Measurements from ENCODE around the gene C10orf67.

Gene C10orf67

GRCh38 chr10:23364378-23364777 lies 19.8 kb upstream of the C10orf67 start:
- Histone ChIP-seq H3F3A (ENCODE audit: control insufficient read depth, insufficient read depth) (peaks cover 8% of the 10 kb centered on the region), H3K9me2 (replicated peaks; ENCODE audit: control insufficient read depth, low read length) (no peaks in the 10 kb centered on the region), H3K4me2 (ENCODE audit: low read length) (no peak overlapping the region), H3K27ac (ENCODE audit: low read depth, low read length) (no peak overlapping the region), H4K20me1 (ENCODE audit: control insufficient read depth, insufficient read depth, low read depth, low read length) (no peaks in the 10 kb centered on the region), H3K79me2 (ENCODE audit: control insufficient read depth, low read length) (no peaks in the 10 kb centered on the region), H3K4me1 (ENCODE audit: control insufficient read depth, low read length) (peaks cover 65% of the 10 kb centered on the region), H3K27me3 (ENCODE audit: control insufficient read depth, low read length) (no peaks in the 10 kb centered on the region), H3K9me3 (ENCODE audit: control insufficient read depth, insufficient read depth, low read length) (no peaks in the 10 kb centered on the region), H3K4me3 (ENCODE audit: low read length) (no peak overlapping the region), H3K36me3 (ENCODE audit: control insufficient read depth, low read length) (no peaks in the 10 kb centered on the region)
- TF ChIP-seq EZH2phosphoT487 (IDR thresholded peaks at IDR 0.05; ENCODE audit: borderline replicate concordance, low read length): no peak
- TF ChIP-seq, protein P1, sequence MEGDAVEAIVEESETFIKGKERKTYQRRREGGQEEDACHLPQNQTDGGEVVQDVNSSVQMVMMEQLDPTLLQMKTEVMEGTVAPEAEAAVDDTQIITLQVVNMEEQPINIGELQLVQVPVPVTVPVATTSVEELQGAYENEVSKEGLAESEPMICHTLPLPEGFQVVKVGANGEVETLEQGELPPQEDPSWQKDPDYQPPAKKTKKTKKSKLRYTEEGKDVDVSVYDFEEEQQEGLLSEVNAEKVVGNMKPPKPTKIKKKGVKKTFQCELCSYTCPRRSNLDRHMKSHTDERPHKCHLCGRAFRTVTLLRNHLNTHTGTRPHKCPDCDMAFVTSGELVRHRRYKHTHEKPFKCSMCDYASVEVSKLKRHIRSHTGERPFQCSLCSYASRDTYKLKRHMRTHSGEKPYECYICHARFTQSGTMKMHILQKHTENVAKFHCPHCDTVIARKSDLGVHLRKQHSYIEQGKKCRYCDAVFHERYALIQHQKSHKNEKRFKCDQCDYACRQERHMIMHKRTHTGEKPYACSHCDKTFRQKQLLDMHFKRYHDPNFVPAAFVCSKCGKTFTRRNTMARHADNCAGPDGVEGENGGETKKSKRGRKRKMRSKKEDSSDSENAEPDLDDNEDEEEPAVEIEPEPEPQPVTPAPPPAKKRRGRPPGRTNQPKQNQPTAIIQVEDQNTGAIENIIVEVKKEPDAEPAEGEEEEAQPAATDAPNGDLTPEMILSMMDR (IDR thresholded peaks at IDR 0.05; ENCODE audit: low read depth, low read length, poor library complexity, severe bottlenecking): no peak

- peaks cover 5% of the 10 kb centered on the region for H3F3A ChIP-seq (ENCODE audit: control insufficient read depth, insufficient read depth)
- TF ChIP-seq, protein P1 (IDR thresholded peaks at IDR 0.05; ENCODE audit: low read depth, low read length, poor library complexity, severe bottlenecking): no peak
- no peak for TF ChIP-seq EZH2phosphoT487 (IDR thresholded peaks at IDR 0.05; ENCODE audit: borderline replicate concordance, low read length)
Observed at GRCh38 chr10:23363793-23364135, 19.2 kb upstream of the C10orf67 start.

DNA sequence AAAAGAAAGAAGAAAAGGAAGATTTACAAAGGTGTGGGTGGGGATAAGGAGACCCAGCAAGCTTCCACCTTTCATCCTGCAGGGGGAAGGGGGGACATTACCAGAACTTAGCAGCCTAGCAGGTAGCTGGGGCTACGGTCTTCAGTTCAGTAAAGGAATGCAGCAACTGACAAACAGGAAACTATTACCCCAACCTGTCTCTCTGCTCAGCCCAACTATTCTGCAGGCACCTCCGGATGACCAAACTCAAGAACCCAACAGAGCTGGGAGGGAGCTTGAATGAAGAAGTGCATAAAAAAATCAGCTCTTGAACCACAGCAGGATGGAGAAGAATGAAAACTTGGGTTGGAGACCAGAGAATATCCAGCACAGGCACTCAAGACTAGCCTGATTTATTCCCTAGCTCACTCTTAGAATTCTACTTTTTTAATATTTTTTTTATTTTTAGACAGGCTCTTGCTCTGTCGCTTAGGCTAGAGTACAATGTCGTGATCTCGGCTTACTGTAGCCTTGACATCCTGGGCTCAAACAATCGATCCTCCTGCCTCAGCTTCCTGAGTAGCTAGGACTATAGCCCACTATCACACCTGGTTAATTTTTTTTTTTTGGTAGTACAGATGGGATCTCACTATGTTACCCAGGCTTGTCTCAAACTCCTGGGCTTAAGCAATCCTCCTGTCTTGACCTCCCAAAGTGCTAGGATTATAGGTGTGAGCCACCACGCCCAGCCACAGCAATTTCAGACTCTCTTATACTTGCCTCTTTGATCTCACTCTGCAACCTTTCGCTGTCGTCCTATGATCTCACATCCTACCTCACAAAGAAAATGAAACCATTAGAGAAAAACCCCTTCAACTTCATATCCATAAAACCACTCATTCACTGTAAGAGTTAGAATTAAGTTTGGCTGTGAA lies 18.5 kb upstream of the C10orf67 start:
- Histone ChIP-seq H3F3A (ENCODE audit: control insufficient read depth, insufficient read depth) (no peaks in the 10 kb centered on the region), H3K27ac (ENCODE audit: low read depth, low read length) (no peak overlapping the region), H3K9me3 (ENCODE audit: control insufficient read depth, insufficient read depth, low read length) (no peaks in the 10 kb centered on the region), H3K4me1 (ENCODE audit: control insufficient read depth, low read length) (peaks cover 52% of the 10 kb centered on the region), H3K4me3 (ENCODE audit: low read length) (no peak overlapping the region), H3K36me3 (ENCODE audit: control insufficient read depth, low read length) (no peaks in the 10 kb centered on the region), H3K9me2 (replicated peaks; ENCODE audit: control insufficient read depth, low read length) (no peaks in the 10 kb centered on the region), H4K20me1 (ENCODE audit: control insufficient read depth, insufficient read depth, low read depth, low read length) (no peaks in the 10 kb centered on the region), H3K4me2 (ENCODE audit: low read length) (no peak overlapping the region), H3K79me2 (ENCODE audit: control insufficient read depth, low read length) (no peaks in the 10 kb centered on the region), H3K27me3 (ENCODE audit: control insufficient read depth, low read length) (no peaks in the 10 kb centered on the region)
- TF ChIP-seq, protein P1 (IDR thresholded peaks at IDR 0.05; ENCODE audit: low read depth, low read length, poor library complexity, severe bottlenecking): no peak
- TF ChIP-seq EZH2phosphoT487 (IDR thresholded peaks at IDR 0.05; ENCODE audit: borderline replicate concordance, low read length): no peak

More at GRCh38 chr10:23363793-23364135, 19.2 kb upstream of the C10orf67 start:
- peaks cover 59% of the 10 kb centered on the region for H3K4me1 ChIP-seq (ENCODE audit: control insufficient read depth, low read length)
- H3K4me2 ChIP-seq (ENCODE audit: low read length): no peak overlapping the region
- H3K79me2 ChIP-seq (ENCODE audit: control insufficient read depth, low read length): no peaks in the 10 kb centered on the region
- H3K27me3 ChIP-seq (ENCODE audit: control insufficient read depth, low read length): no peaks in the 10 kb centered on the region
- H3K9me3 ChIP-seq (ENCODE audit: control insufficient read depth, insufficient read depth, low read length): no peaks in the 10 kb centered on the region
- no peaks in the 10 kb centered on the region for H3K36me3 ChIP-seq (ENCODE audit: control insufficient read depth, low read length)
- no peaks in the 10 kb centered on the region for H4K20me1 ChIP-seq (ENCODE audit: control insufficient read depth, insufficient read depth, low read depth, low read length)
- no peak overlapping the region for H3K27ac ChIP-seq (ENCODE audit: low read depth, low read length)
- H3K9me2 ChIP-seq (replicated peaks; ENCODE audit: control insufficient read depth, low read length): no peaks in the 10 kb centered on the region
- H3K4me3 ChIP-seq (ENCODE audit: low read length): no peak overlapping the region
